Measurements from ENCODE around the gene GOLGA6L10.
A peak's percentile ranks its signal among the peaks of the same experiment; 100 is the strongest.
"Not testable (repeated sequence)": the region's sequence is repeated elsewhere in the genome, so short reads cannot be mapped to it uniquely, and the experiment has no call there.

GOLGA6L10 gene

GRCh38 chr15:82342632-82343374, 6.5 kb downstream of the GOLGA6L10 start:
- DNase-seq: not testable (repeated sequence)

- peak in 1 of 2 experiments; percentile 10 for DNase-seq
These were observed 10.7 kb downstream of the GOLGA6L10 start for GRCh38 chr15:82338573-82338972.

DNA sequence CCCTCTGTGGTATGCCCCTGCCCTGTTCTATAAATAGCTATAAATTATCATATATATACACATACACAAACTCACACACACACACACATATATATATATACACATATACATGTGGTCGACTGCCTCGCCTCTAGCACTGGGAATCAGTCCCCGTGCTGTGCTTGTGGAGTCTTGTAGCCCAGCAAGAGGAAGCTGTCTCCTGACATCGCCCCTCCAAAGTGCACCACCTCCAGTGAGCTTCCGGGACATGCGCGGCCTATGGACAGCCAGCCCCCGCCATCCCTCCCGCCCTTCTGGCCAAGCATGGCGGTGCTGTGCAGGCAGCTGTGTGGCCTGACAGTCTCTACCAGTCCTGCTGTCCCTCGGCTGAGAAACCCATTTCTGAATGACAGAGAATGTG, 11.2 kb downstream of the GOLGA6L10 start:
- DNase-seq: not testable (repeated sequence)

GRCh38 chr15:82337051-82337450, 12.2 kb downstream of the GOLGA6L10 start:
- DNase-seq: not testable (repeated sequence)

DNA sequence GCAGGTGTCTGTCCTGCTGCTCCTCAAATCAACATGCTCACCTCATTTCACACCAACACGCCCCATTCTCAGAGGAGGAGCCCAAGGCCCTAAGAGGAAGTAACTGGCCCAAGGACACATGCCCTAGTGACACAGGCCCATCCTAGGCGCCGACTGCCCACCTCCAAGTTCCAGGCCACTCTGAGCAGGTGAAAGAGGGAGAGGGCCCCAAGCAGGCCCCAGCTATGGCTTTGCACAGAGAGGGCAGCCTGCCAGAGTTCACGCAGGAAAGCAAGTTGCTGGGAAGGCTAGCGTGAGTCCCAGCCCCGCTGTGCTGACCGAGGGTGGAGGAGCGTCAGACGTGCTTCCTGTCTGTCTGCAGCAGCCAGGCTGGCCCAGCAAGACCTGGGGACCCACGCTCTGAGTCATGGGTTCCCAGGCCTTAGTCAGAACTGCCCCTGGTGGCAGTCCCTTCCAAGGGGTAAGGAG, 13.1 kb downstream of the GOLGA6L10 start:
- DNase-seq: peak in 1 of 2 experiments; percentile 11

DNA sequence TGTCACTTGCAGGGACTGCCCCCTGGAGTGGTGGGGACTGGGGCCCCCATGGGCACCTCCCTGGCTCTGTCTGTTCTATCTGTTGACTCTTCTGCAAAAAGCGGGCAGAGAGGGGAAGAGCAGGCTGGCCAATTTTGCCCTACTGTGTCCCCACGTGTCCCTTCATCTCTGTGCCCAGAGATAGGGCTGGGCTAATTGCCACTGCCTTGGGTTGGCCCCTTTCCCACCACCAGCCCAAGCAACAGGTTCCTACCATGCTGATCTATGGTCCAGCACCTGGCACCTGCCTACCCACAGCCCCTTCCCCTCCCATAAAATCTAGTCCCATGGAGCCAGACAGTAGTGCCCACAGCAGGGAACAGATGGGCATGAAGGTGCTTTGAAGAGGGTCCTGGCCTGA, 14.3 kb downstream of the GOLGA6L10 start:
- DNase-seq: peak in 1 of 2 experiments; percentile 12

DNA sequence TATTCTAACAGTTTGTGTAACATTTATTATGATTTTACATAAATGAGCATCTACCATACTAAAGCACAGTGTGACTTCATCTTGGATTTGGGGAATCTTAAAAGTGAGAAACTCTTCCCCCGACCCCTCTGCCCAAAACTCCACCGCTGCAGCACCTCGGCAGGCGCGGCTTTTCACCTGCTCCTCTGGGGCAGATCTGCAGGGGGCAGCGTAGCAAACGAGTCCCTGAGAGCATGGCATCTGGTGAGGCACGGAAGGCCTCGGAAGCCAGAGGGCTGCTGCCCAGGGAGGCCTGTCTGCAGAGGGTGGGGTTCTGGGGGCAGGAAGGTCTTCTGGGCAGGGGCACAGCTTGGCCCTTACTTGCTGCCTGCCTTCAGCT, 14.7 kb downstream of the GOLGA6L10 start:
- peak; percentile 14 to 15 for DNase-seq

- peak in 1 of 2 experiments; percentile 11 for DNase-seq
These were observed 15.4 kb downstream of the GOLGA6L10 start for GRCh38 chr15:82333603-82334553.

GRCh38 chr15:82332711-82333602, 16.3 kb downstream of the GOLGA6L10 start:
- peak in 1 of 2 experiments; percentile 14 for DNase-seq

DNA sequence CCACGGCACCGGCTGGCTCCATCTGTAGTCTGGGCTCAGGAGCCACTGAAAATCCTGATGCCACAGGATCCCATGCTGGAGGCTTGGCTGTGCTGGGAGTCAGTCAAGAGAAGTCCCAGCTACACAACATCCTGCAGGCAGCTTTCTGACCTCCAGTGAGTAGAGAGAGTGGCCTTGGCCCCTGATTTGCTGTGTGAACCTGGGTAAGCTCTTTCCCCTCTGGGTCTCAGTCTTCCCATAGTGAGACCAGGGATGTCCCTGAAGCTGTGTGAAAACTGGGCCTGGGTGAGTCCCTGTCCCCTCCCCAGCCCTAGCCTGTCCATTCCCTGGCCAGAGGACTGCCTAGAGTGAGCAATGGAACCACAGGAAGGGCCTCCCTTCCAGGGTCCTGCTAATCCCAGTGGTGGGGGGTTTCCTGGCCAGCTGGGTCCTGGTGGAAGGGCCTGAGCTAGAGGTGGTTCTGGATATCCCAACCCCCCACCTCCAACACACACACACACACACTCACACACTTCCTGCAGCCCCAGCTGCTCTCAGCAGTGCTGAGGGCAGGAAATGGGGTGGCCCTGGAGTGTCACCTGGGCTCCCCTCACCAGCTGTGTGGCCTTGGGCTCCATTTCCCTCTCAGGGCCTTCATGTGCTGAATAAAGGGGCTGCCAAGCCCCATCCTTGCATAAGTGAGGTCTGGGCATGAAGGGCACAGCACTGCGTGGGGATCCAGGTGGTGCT, 17.5 kb downstream of the GOLGA6L10 start:
- peak in 1 of 2 experiments; percentile 15 for DNase-seq

DNA sequence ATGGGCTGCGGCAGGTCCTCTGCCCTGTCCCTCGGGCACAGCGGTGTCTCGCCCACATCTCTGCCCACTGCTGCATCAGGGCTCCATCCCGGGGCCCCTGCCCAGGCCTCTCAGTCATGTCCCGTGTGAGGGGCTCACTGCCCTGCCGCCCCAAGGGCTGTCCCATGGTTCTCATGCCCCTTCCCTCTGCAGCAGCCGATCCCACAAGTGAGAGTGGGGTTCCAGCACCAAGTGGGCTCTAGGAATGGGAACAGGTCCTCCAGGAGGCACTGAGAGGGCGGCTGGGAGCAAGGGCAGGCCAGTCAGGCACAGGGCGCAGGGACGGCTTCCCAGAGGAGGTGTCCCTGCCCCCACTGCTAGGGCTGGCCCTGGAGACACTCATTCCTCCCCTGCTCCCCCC, 18.4 kb downstream of the GOLGA6L10 start:
- not testable (repeated sequence) for DNase-seq

- DNase-seq: peak in 1 of 2 experiments; percentile 8
These were observed 20.2 kb downstream of the GOLGA6L10 start for GRCh38 chr15:82329039-82329438.

DNA sequence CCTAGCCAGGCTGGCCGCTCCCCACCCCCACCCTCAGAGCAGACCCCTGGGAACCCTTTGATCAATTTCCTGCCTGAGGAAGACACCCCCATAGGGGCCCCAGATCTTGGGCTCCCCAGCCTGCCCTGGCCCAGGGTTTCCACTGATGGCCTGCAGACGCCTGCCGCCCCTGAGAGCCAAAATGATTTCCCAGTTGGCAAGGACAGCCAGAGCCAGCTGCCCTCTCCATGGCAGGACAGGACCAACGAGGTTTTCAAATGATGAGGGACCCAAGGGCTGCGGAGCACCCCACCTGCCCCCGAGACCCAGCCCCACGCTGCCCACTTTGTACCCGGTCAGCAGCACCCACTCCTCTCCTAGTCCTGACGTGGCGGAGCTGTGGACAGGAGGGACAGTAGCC, 21.9 kb downstream of the GOLGA6L10 start:
- not testable (repeated sequence) for DNase-seq

DNA sequence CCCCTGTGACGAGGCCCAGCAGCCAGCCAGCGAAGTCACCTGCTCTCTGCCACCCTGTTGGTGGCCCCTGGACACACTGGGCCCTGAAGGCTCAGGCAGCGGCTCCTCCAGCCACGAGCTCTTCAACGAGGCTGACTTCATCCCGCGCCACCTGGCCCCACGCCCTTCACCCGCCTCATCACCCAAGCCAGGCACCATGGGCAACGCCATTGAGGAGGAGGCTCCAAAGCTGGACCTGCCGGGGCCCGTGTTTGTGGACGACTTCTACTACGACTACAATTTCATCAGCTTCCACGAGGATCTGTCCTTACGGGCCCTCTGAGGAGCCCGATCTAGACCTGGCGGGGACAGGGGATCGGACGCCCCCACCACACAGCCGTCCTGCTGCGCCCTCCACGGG, 22.4 kb downstream of the GOLGA6L10 start:
- DNase-seq: peak in 1 of 2 experiments; percentile 2

DNA sequence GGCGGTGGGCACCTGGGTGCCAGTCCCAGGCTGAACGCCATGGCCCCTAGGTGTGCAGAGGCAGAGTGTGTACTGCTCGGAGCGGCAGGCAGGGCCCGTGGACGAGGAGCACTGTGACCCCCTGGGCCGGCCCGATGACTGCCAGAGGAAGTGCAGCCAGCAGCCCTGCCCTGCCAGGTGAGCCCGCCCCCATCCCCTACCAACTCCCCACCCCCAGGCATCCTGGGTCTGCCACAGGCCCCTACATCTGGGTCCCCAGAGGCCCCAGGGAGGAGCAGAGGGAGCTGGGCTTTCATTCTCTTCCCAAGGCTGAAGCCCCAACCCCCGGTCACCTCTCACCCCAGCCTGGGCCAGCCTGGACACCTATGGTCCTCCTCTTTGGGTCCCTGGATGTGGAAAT, 23.6 kb downstream of the GOLGA6L10 start:
- DNase-seq: not testable (repeated sequence)

GRCh38 chr15:82324831-82325230, 24.4 kb downstream of the GOLGA6L10 start:
- DNase-seq: not testable (repeated sequence)

DNA sequence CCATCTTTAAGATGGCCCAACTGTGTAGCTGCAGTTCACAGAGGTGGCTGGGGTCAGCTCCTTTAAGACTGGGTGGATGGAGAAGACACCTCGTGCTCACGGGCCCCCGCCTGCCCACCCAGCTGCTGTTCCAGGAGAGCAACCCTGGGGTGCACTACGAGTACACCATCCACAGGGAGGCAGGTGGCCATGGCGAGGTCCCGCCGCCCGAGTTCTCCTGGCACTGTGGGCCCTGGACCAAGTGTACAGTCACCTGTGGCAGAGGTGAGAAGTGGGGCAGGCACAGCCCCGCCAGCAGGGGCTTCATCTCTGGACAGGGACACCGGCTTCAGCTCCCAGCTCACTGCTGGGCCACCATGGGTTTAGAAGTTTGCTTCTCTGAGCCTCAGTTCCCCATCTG, 26.8 kb downstream of the GOLGA6L10 start:
- not testable (repeated sequence) for DNase-seq

GRCh38 chr15:82320861-82321260, 28.4 kb downstream of the GOLGA6L10 start:
- not testable (repeated sequence) for DNase-seq

GRCh38 chr15:82319522-82320278, 29.6 kb downstream of the GOLGA6L10 start:
- not testable (repeated sequence) for DNase-seq

- not testable (repeated sequence) for DNase-seq
These were observed 31.0 kb downstream of the GOLGA6L10 start for GRCh38 chr15:82318281-82318680.

- DNase-seq: not testable (repeated sequence)
These were observed 31.8 kb downstream of the GOLGA6L10 start for GRCh38 chr15:82317516-82317915.
